Tibial artery (tissue), 4 donors: ENCODE data around the gene MACIR.

Experiments
- DNase-seq, 2 donors: peaks; one replicate each; pipeline ENCODE4 v3.0.0-alpha.2; 2019
- H3K27ac ChIP-seq, 2 donors: fragments of 200-600 bp; sonication (generic) in 1 of 2; 1 replicate in 1 of 2; 2 replicates in 1 of 2; pipeline ENCODE4 v1.5.1; 2018 to 2019; ENCODE audit warnings: mild to moderate bottlenecking in 1 of 2
- H3K27me3 ChIP-seq, 2 donors: fragments of 200-600 bp; sonication (generic) in 1 of 2; one replicate each; pipeline versions ENCODE4 v1.5.1 to v1.6.0; 2016 to 2019
- H3K36me3 ChIP-seq, 3 donors: fragments of 200-600 bp; sonication (generic) in 2 of 3; one replicate each; pipeline ENCODE4 v1.5.1; 2016 to 2019; ENCODE audit warnings: mild to moderate bottlenecking in 2 of 3
- H3K4me1 ChIP-seq, 4 donors: fragments of 200-600 bp; sonication (generic) in 2 of 4; 1 replicate in 3 of 4; 2 replicates in 1 of 4; pipeline ENCODE4 v1.5.1; 2016 to 2019
- H3K4me3 ChIP-seq, 2 donors: fragments of 200-600 bp; sonication (generic) in 1 of 2; 1 replicate in 1 of 2; 2 replicates in 1 of 2; pipeline ENCODE4 v1.5.1; 2018 to 2019; ENCODE audit warnings: mild to moderate bottlenecking in 2 of 2
- H3K9me3 ChIP-seq, 3 donors: fragments of 200-600 bp; sonication (generic) in 1 of 3; one replicate each; pipeline ENCODE4 v1.5.1; 2016 to 2019
- CTCF ChIP-seq, 2 experiments: fragments of 200-600 bp in 1 of 2; fragments of 450-650 bp in 1 of 2; IDR thresholded peaks; one replicate each; pipeline ENCODE4 v1.5.1; 2017 to 2019; ENCODE audit warnings: antibody characterized with exemption in 2 of 2, mild to moderate bottlenecking in 1 of 2, moderate library complexity in 1 of 2
- intact Hi-C: fragments of 100-400 bp; cut with DNase I; formaldehyde crosslinking; loops from one replicate; pipeline ENCODE4 v1.15.0; 2023; ENCODE audit warnings: low total_unique reads

The MACIR gene

GRCh38 chr5:103313056-103313455, 54.5 kb downstream of the MACIR start:
- Histone ChIP-seq H3K27me3 (no peaks in the 10 kb centered on the region), H3K4me3 (no peak overlapping the region), H3K36me3 (no peaks in the 10 kb centered on the region), H3K4me1 (no peaks in the 10 kb centered on the region), H3K9me3 (no peaks in the 10 kb centered on the region), H3K27ac (no peak overlapping the region)
- no peak for DNase-seq
- TF ChIP-seq CTCF (IDR thresholded peaks at IDR 0.05): no peak
- intact Hi-C loops: no loop called here

GRCh38 chr5:103315455-103315854, 56.9 kb downstream of the MACIR start:
- Histone ChIP-seq H3K4me3 (no peak overlapping the region), H3K4me1 (no peaks in the 10 kb centered on the region), H3K27ac (no peak overlapping the region), H3K36me3 (no peaks in the 10 kb centered on the region), H3K27me3 (no peaks in the 10 kb centered on the region), H3K9me3 (no peaks in the 10 kb centered on the region)
- TF ChIP-seq CTCF (IDR thresholded peaks at IDR 0.05): no peak
- intact Hi-C loops: no loop called here
- DNase-seq: no peak

- Histone ChIP-seq H3K36me3 (no peaks in the 10 kb centered on the region), H3K4me1 (no peaks in the 10 kb centered on the region), H3K9me3 (no peaks in the 10 kb centered on the region), H3K4me3 (no peak overlapping the region), H3K27ac (no peak overlapping the region), H3K27me3 (no peaks in the 10 kb centered on the region)
- DNase-seq: no peak
- TF ChIP-seq CTCF (IDR thresholded peaks at IDR 0.05): no peak
- intact Hi-C loops: no loop called here
Measured at GRCh38 chr5:103327451-103327850, 68.9 kb downstream of the MACIR start.

- Histone ChIP-seq H3K9me3 (no peaks in the 10 kb centered on the region), H3K36me3 (no peaks in the 10 kb centered on the region), H3K4me1 (no peaks in the 10 kb centered on the region), H3K4me3 (no peak overlapping the region), H3K27ac (no peak overlapping the region), H3K27me3 (no peaks in the 10 kb centered on the region)
- no peak for DNase-seq
- intact Hi-C loops: no loop called here
- no peak for TF ChIP-seq CTCF (IDR thresholded peaks at IDR 0.05)
Measured at GRCh38 chr5:103327893-103328292, 69.3 kb downstream of the MACIR start.
